Thymus (tissue), 11 donors: ENCODE data around the gene KRTAP10-4. TPM values are rescaled to one million over a fixed set of nuclear protein-coding genes. Genes with fewer than 3 reads are reported as not detected.

Source experiments
- DNase-seq, 9 donors: peaks; one replicate each; pipeline ENCODE4 v3.0.0-alpha.2; 2013; ENCODE audit warnings: low spot score in 9 of 9, low read depth in 6 of 9, missing footprints in 1 of 9
- H3K27ac ChIP-seq, 2 donors: one replicate each; pipeline ENCODE4 v1.5.1; 2013; ENCODE audit warnings: control low read depth in 1 of 2, low read depth in 1 of 2, low read length in 1 of 2, mild to moderate bottlenecking in 1 of 2, moderate library complexity in 1 of 2
- H3K27me3 ChIP-seq, 2 donors: one replicate each; pipeline ENCODE4 v1.5.1; 2013; ENCODE audit warnings: low read length in 1 of 2; ENCODE audit not compliant: control insufficient read depth in 2 of 2, insufficient read depth in 1 of 2
- H3K36me3 ChIP-seq, 2 donors: one replicate each; pipeline ENCODE4 v1.5.1; 2013; ENCODE audit warnings: low read length in 1 of 2, mild to moderate bottlenecking in 1 of 2, moderate library complexity in 1 of 2; ENCODE audit not compliant: control insufficient read depth in 2 of 2, insufficient read depth in 2 of 2
- H3K4me1 ChIP-seq, 2 donors: one replicate each; pipeline ENCODE4 v1.5.1; 2013; ENCODE audit warnings: low read length in 2 of 2; ENCODE audit not compliant: control insufficient read depth in 2 of 2, insufficient read depth in 2 of 2
- H3K4me3 ChIP-seq, 2 donors: one replicate each; pipeline ENCODE4 v1.5.1; 2013; ENCODE audit warnings: low read length in 2 of 2, control low read depth in 1 of 2, mild to moderate bottlenecking in 1 of 2
- H3K9me3 ChIP-seq, 2 donors: one replicate each; pipeline ENCODE4 v1.5.1; 2013; ENCODE audit warnings: low read length in 1 of 2, mild to moderate bottlenecking in 1 of 2; ENCODE audit not compliant: control insufficient read depth in 2 of 2, insufficient read depth in 1 of 2
- WGBS: extraction: QIAGEN DNeasy Blood & Tissue Kit; methylation state at CpG from one replicate; pipeline ENCODE4 v1.1.7; 2013; 5-methylcytosine and 5-hydroxymethylcytosine counted together
- polyA plus RNA-seq: library from polyadenylated mRNA; stranded (reverse); fragments of 200-250 nt; gene quantifications from one replicate; pipeline ENCODE4 v1.2.3, GENCODE V29; 2013
- total RNA-seq: library from RNA; stranded (reverse); fragments of 120-200 nt; gene quantifications from one replicate; pipeline ENCODE4 v1.2.4, GENCODE V29; 2013
- donor health status: healthy.

Gene KRTAP10-4
- total and polyA plus RNA-seq, 2 donors, result not detected

DNA sequence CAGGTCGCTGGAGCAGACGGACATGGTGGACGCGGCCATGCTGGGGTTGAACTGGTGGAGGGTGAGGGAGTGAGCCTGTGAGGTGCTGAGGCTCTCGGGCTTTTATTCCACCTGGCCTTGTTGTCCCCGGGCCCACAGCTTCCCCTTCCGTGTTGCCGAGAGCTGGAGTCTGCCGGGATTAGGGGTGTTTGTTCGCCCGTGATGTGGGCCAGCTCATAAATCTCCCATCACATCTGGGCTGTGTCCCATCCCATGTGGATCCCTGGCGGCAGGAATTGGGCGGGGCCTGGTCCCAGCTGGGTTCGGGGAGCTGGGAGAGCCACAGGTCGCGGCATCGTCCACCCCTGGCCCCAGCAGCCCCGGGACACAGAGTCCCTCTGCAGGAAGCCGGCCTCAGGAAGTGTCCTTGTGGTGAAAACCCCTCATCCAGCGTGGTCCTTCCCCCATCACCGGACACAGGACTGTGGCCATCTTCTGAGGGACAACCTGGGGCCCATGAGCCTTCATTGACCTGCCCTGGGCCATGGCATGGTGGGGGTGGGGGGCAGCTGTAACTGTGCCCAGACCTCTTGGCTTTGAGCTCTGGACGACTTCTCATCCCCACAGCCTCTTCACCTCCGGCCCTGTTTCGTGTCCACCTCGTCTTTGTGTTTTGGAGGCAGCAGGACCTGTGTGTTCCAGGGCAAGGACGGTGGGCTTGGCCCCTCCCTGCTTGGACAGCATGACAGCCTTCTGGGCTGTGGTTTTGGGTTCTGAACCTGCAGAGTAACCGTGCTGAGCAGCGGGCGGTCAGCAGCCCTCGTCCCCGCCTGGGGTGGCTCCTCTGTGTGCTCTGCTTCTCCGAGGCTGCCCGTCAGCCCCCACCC lies 19.1 kb downstream of the KRTAP10-4 start, which contains the start of gene KRTAP10-6:
Gene KRTAP10-6, minus strand, starts transcription at position 60 of the 866 bp plus-strand sequence. Its CDS starts 21 bp downstream, at position 39.
- Histone ChIP-seq H3K27ac (no peak within 1 kb of the TSS), H3K9me3 (no peaks in the 10 kb centered on the region), H3K4me1 (peaks cover 0 to 2% of the 10 kb centered on the region in 2 donors), H3K27me3 (peaks cover 0 to 6% of the 10 kb centered on the region in 2 donors), H3K36me3 (no peaks in the 10 kb centered on the region), H3K4me3 (no peak within 1 kb of the TSS)
- 69% methylated on average over 33 of the region's 33 CpGs for WGBS
- no peak for DNase-seq

GRCh38 chr21:44593598-44594405 lies 20.3 kb downstream of the KRTAP10-4 start:
- no peaks in the 10 kb centered on the region for H3K36me3 ChIP-seq
- no peak overlapping the region for H3K27ac ChIP-seq
- H3K9me3 ChIP-seq, result no peaks in the 10 kb centered on the region
- H3K4me1 ChIP-seq, result peaks cover 0 to 2% of the 10 kb centered on the region in 2 donors
- WGBS, result 79% methylated on average over 20 of the region's 20 CpGs
- no peak overlapping the region for H3K4me3 ChIP-seq
- peaks cover 0 to 6% of the 10 kb centered on the region in 2 donors for H3K27me3 ChIP-seq
- no peak for DNase-seq

DNA sequence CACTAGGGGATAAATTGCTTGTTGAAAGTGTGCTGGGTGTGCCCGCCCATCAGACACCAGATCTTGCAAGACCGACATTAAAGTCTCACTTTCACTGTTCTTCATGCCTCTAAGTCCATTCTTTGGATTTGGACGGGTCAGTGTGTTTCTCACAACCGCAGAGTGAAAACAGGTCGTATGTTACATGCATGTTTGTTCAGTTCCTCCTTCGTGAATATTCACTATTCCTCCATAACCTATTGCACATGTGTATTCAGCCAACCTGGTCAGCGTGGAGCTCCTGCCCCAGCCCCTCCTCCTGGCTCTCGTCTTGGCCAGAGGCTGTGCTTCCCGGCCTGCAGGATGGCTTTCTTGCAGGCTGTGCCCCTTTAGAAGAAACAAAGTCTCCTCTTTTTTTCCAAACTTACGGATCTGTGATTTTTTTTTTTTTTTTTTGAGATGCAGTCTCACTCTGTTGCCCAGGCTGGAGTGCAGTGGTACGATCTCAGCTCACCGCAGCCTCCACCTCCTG lies 20.9 kb downstream of the KRTAP10-4 start:
- no peaks in the 10 kb centered on the region for H3K9me3 ChIP-seq
- 82% methylated on average over 12 of the region's 12 CpGs for whole genome bisulfite sequencing
- no peaks in the 10 kb centered on the region for H3K36me3 ChIP-seq
- peaks cover 0 to 2% of the 10 kb centered on the region in 2 donors for H3K4me1 ChIP-seq
- peaks cover 0 to 6% of the 10 kb centered on the region in 2 donors for H3K27me3 ChIP-seq
- H3K27ac ChIP-seq, result no peak overlapping the region
- H3K4me3 ChIP-seq, result no peak overlapping the region
- no peak for DNase-seq

GRCh38 chr21:44595524-44595923 lies 22.0 kb downstream of the KRTAP10-4 start:
- DNase-seq, result no peak
- Histone ChIP-seq H3K9me3 (no peaks in the 10 kb centered on the region), H3K4me3 (no peak overlapping the region), H3K27me3 (peaks cover 0 to 6% of the 10 kb centered on the region in 2 donors), H3K4me1 (peaks cover 0 to 2% of the 10 kb centered on the region in 2 donors), H3K36me3 (no peaks in the 10 kb centered on the region), H3K27ac (no peak overlapping the region)
- WGBS, result 81% methylated on average over 6 of the region's 6 CpGs

DNA sequence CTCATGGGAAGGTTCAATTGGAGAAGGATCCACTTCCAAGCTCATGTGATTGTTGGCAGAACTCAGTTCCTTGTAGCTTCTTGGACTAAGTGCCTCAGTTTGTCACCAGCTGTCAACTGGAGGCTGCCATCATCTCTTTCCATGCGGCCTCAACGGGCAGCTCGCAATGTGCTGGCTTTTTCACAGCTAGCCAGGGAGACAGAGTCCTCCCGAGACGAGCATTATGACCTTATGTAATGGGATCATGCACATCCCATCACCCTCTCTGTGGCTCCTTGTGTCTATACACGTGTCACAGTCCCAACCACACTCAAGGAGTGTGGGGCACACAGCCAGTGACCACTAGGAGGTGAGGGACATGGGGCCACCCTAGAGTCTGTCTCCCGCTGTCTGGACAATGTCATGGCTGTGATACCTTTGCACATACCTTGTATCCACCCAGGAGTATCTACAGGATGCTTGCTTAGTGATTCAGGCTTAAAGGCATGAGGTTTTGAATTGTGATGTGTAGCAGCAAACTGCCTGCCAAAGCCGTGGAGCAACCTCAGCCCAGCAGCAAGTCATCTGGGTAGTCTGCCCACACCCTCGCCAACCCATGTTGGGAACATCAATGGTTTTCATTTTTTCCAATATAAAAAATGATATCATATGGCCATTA lies 22.7 kb downstream of the KRTAP10-4 start:
- H3K36me3 ChIP-seq, result no peaks in the 10 kb centered on the region
- 88% methylated on average over 9 of the region's 9 CpGs for WGBS
- H3K4me3 ChIP-seq, result no peak overlapping the region
- H3K9me3 ChIP-seq, result no peaks in the 10 kb centered on the region
- peaks cover 0 to 6% of the 10 kb centered on the region in 2 donors for H3K27me3 ChIP-seq
- DNase-seq, result no peak
- H3K27ac ChIP-seq, result no peak overlapping the region
- H3K4me1 ChIP-seq, result peaks cover 0 to 2% of the 10 kb centered on the region in 2 donors

GRCh38 chr21:44598061-44598460 lies 24.5 kb downstream of the KRTAP10-4 start:
- Histone ChIP-seq H3K9me3 (no peaks in the 10 kb centered on the region), H3K36me3 (no peaks in the 10 kb centered on the region), H3K27ac (no peak overlapping the region), H3K4me3 (no peak overlapping the region), H3K4me1 (peaks cover 0 to 2% of the 10 kb centered on the region in 2 donors), H3K27me3 (peaks cover 0 to under 1% of the 10 kb centered on the region in 2 donors)
- DNase-seq, result no peak
- 86% methylated on average over 11 of the region's 11 CpGs for WGBS

DNA sequence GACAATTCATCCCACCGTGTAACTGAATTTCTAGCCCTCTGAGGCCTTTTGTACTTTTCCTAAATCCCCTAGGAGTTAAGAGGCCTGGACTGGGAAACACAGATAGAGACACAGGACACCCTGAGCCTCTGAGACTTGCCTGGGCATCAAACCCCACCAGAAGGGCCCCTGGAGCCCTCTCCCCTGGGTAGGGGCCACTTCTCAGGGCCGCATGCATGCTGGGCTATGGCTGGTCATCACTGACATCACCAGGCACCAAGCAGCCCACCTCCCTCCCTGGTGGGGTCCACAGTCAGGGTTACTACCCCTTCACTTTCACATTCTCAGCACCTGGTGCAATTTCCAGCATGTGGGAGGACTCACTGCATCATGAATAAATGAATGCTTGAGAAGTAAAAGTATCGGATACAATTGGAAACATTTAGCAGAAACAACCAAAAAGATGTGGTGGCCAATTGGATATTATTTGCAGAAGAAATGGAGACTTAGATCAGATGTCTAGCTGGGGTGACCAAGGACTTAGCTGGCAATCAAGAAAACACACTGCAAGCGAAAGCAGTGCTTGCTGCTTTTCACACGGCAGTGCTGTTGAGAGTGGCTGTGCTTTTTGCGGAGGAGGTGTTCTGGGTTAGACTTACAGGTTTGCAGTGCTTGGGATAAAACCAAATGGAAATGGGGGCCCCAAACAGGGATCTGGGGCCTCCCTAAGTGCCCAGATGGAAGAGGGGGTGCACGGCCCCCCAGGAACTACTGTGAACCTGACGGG lies 25.9 kb downstream of the KRTAP10-4 start:
- no peak for DNase-seq
- no peaks in the 10 kb centered on the region for H3K27me3 ChIP-seq
- no peaks in the 10 kb centered on the region for H3K36me3 ChIP-seq
- H3K4me3 ChIP-seq, result no peak overlapping the region
- H3K4me1 ChIP-seq, result no peaks in the 10 kb centered on the region
- H3K27ac ChIP-seq, result no peak overlapping the region
- 92% methylated on average over 8 of the region's 8 CpGs for WGBS
- H3K9me3 ChIP-seq, result peaks cover 0 to 2% of the 10 kb centered on the region in 2 donors
